ENCODE measurements around the gene AASS.

The AASS gene

GRCh38 chr7:122118757-122119156, 25.3 kb downstream of the AASS start:
- no peak for DNase-seq (ENCODE audit: low spot score)

GRCh38 chr7:122103064-122103463, 41.0 kb downstream of the AASS start:
- no peak for DNase-seq (ENCODE audit: low spot score)

GRCh38 chr7:122100021-122100420, 44.0 kb downstream of the AASS start:
- DNase-seq (ENCODE audit: low spot score): no peak

DNA sequence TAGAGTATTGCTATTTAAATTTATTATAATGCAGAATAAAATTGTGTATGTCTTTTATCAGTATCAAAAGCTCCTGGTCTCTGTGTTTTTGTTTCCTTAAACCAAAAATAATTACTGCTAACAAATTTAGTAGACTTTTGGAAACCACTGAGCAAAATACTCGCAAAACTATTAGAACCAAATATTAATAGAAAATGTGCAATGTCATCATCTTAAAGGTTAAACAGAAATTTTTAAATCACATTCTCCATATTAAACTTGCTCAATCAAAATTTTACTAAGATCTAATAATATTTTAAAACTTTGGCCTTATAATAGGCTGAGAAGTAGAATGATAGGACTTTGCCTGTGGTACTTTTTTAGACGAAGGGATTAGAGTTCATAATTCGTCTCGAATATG, 48.4 kb downstream of the AASS start:
- DNase-seq (ENCODE audit: low spot score): no peak

- DNase-seq (ENCODE audit: low spot score): no peak
Measured at GRCh38 chr7:122094549-122094948, 49.5 kb downstream of the AASS start.

- peak; percentile 18 for DNase-seq (ENCODE audit: low spot score)
Measured at GRCh38 chr7:122092964-122093797, 50.9 kb downstream of the AASS start.

DNA sequence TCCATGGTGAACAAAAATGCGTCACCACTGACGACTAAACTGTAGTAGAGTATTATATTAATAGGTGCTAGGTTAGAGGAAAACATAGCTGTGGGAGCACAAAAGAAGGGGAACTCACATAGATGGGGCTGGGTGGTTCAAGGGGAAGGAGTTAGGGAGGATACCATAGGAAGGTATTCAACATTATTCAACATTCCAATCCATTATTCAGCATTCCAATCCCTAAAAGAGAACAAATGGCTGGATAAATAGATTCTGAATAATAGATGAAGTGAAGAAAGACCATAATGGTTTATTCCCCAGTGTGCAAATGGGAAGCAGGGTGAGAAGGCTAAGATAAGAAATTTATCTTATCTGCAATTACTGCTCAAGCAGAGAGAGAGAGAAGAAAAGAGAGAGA, 61.4 kb downstream of the AASS start:
- DNase-seq (ENCODE audit: low spot score): no peak

DNA sequence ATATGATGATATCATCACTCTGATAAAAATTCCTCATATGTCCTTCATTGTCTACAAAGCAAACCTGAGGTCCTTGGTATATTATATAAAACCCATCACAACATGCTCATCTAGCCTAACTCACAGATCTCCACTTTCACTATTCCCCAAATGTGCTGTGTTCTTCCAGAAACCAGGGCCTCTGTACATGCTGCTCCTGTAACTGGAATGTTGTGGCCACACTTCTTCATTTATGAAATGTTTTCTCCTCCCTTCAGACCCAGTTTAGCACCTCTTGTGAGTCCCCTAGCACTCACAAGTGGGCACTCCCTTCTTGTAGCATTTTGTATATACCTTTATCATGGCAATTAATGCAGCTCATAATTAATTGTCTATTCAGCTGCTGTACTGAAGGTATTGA, 61.9 kb downstream of the AASS start:
- no peak for DNase-seq (ENCODE audit: low spot score)

GRCh38 chr7:122073635-122074034, 70.4 kb downstream of the AASS start:
- no peak for DNase-seq (ENCODE audit: low spot score)

- no peak for DNase-seq (ENCODE audit: low spot score)
Measured at GRCh38 chr7:122072924-122073599, 71.0 kb downstream of the AASS start.

DNA sequence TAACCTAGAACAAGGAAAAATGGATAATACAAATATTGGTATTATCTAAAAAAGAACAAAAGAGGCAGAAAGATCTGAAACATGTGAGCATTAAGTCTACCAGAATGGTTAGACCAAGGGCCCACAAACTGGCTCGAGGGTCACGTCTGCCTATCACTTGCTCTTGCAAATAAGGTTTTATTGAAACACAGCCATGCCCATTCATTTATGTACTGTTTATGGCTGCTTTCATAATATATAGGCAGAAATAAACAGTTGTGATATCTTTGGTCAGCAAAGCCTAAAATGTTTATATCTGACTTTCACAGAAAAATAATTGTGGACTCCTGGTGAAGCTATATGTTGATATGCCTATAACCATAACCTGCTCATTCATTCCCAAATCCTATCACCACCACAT, 71.8 kb downstream of the AASS start:
- no peak for DNase-seq (ENCODE audit: low spot score)

- no peak for DNase-seq (ENCODE audit: low spot score)
Measured at GRCh38 chr7:122070834-122071233, 73.2 kb downstream of the AASS start.

GRCh38 chr7:122070062-122070461, 74.0 kb downstream of the AASS start:
- no peak for DNase-seq (ENCODE audit: low spot score)

DNA sequence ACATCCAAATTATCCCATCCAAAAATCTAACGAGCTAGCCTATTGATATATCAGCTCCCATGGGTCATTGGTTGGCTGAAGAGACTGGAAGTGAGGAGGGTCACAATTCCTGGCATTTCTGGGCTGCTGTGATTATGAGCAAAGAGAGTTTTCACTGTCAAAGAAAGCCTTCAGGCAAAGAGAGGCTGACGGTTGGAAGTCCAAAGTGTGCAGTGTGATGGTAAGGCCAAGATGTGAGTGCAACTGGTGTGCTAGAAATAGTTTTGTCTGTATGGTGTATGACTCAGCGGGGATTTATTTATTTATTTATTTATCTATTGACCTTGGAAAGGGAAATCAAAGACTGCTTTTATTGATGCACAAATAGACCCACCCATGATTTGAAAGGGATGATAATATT, 75.0 kb downstream of the AASS start:
- DNase-seq (ENCODE audit: low spot score): no peak

- DNase-seq (ENCODE audit: low spot score): no peak
Measured at GRCh38 chr7:122068046-122068445, 76.0 kb downstream of the AASS start.

DNA sequence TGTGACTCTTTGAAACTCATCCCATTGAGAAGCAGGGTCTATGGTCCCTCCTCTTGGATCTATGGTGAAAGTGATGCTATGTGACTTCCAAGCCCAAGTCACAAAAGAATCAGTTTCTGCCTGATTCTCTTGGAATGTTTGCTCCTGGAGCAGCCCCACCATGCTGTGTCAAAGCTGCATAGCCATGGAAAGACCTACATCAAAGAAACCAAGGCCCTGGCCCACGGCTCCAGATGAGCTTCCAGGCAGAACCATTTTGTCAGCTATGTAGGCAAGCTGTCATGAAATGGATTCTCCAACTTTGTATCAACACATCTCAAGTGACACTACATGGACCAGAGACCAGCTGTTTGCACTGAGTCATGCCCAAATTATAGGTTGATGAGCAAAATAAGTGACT, 77.0 kb downstream of the AASS start:
- no peak for DNase-seq (ENCODE audit: low spot score)

DNA sequence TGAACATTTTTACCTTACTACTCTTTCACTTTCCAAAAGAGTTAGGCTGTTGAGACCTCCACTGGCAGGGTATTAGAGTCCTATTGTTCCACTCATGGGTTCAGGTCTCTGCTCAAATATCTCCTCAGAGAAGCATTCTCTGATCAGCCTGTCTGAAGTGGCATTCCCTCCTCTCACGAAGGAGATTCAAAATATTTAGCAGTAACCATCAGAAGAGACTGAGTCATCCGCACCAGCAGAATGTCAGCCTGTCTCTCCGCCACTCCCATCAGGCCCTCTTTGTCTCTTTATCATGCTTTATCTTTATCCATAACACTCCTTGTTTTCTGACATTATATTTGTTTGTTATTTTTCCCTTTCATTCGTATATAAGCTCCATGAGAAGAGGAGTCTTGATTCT, 79.1 kb downstream of the AASS start:
- DNase-seq (ENCODE audit: low spot score): no peak

GRCh38 chr7:122063146-122063545, 80.9 kb downstream of the AASS start:
- DNase-seq (ENCODE audit: low spot score): no peak

GRCh38 chr7:122059542-122059941, 84.5 kb downstream of the AASS start:
- no peak for DNase-seq (ENCODE audit: low spot score)

GRCh38 chr7:122056977-122057376, 87.1 kb downstream of the AASS start:
- DNase-seq (ENCODE audit: low spot score): no peak

DNA sequence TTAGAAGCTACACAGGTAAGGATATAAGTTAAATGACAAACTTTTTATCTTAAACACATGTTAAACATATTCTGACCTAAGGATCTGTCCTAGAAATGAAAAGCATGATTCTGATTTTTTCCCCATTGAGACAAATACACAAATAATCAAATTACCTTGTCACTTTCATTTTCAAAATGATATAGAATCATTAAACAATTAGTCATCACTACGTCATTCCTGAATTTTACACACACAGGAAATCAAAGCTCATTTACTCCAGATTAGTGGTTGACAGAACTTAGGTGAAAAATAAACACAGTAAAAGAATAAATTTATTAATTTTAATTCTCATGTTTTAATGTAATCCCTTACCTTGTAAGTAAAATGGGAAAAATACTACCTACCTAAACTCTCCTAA, 89.0 kb downstream of the AASS start:
- no peak for DNase-seq (ENCODE audit: low spot score)

- DNase-seq (ENCODE audit: low spot score): no peak
Measured at GRCh38 chr7:122054393-122054792, 89.7 kb downstream of the AASS start.

DNA sequence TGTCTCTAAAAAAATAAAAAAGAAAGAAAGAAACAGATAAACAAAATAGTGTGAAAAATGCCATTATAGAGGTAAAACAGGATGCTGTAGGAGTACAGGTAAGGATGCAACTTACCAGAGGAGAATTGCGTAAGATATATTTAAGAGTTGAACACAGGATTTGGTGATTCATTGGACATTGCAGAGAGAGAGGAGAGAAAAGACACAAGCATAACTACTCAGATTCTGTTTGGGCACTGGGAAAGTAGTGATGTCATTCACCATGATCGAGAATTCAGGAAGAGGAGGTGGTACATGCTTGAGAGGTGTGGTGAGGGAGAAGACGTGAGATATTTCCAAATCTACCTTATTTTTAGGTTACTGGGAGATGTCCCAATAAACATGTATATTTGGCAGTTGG, 97.6 kb downstream of the AASS start:
- DNase-seq (ENCODE audit: low spot score): no peak

DNA sequence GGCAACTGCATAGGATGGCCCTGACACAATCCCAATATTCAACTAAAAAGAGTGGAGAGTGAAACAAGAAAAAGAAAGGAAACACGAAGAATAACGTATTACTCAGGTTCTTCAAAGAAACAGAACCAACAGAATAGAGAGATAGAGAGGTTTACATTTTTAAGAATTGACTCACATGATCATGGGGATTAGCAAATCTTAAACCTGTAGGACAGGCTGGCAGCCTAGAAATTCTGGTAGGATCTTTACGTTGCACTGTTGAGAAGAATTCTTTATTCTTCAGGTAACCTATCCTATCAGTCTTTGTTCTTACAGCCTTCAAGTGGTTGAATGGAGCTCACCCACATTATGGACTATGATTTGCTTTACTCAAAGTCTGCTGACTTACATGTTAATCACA, 103.9 kb downstream of the AASS start:
- no peak for DNase-seq (ENCODE audit: low spot score)

Data from CD4-positive, alpha-beta T cell treated with Interleukin-6 at 100 ng/mL for 8 hours (primary cell).